NCI-H1930 (cell line): ENCODE results near the gene POLD1.
A peak's percentile ranks its signal among the peaks of the same experiment; 100 is the strongest.
"Not testable (repeated sequence)": the region's sequence is repeated elsewhere in the genome, so short reads cannot be mapped to it uniquely, and the experiment has no call there.

Source experiments
- DNase-seq, 2 experiments: peaks; one replicate each; lab custom pipeline; 2025; lab: John Stamatoyannopoulos, UW

The POLD1 gene

DNA sequence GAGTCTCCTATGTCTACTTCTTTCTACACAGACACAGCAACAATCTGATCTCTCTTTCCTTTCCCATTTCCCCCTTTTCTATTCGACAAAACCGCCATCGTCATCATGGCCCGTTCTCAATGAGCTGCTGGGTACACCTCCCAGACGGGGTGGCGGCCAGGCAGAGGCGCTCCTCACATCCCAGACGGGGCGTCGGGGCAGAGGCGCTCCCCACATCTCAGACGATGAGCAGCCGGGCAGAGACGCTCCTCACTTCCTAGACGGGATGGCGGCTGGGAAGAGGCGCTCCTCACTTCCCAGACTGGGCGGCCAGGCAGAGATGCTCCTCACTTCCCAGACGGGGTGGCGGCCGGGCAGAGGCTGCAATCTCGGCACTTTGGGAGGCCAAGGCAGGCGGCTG is 6.8 kb downstream of the POLD1 start:
- not testable (repeated sequence) for DNase-seq

GRCh38 chr19:50392759-50393158 is 8.6 kb downstream of the POLD1 start:
- no peak for DNase-seq

DNA sequence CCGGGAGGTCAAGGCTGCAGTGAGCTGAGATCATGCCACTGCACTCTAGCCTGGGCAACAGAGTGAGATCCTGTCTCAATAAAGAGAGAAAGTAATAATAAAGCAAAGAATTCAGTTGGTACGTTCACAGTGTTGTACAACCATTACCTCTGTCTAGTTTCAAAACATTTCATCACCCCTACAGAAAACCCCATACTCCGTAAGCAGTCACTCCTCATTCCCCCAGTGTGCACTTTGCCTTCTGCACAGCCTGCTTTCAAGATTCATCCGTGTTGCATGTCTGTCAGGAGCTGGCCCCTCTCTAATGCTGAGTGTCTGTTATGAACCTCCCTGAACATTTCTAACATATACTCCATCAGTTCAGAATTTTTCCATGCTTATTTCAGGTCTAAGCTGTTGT is 9.4 kb downstream of the POLD1 start:
- DNase-seq = no peak

DNA sequence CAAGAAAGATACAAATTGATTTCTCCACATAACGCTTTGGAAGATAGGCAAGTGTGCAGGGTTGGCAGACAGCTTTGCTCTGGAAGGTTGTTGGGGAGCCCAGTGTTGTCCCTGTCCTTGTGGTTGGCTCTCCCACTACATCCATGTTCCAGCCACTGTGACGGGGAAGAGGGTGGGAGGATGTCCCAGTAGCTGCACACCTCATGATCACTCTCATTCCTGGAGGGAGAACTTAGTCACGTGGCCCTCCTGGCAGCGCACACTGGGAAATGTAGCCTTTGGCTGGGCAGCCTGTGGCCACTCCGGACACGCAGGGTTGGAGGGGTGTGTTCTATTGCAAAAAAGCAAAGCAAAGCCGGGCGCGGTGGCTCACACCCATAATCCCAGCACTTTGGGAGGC is 9.9 kb downstream of the POLD1 start:
- DNase-seq = no peak

DNA sequence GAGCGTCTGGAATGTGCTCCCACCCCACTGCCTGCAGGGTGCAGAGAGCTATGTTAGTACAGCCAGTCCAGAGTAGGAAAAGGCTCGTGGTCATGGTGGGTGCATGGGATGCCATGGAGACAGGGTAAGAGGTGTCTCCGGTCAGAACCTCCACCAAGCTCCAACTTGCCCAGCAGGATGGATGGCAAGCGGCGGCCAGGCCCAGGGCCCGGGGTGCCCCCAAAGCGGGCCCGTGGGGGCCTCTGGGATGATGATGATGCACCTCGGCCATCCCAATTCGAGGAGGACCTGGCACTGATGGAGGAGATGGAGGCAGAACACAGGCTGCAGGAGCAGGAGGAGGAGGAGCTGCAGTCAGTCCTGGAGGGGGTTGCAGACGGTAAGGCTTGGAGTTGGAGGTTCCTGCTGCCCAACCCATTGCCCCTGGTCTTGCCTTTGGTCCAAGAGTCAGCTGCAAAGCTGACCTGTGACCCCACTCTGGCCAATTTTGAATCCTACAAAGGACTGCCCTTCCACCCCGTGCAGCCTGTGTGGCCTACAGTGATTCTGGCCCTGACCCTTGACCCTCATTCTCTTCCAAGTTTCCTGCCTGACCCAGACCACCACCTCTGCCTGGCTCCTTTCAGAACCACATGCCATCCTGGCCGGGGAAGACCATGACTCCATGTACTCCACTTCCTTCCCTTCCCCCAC is 14.7 kb downstream of the POLD1 start:
- DNase-seq = no peak

DNA sequence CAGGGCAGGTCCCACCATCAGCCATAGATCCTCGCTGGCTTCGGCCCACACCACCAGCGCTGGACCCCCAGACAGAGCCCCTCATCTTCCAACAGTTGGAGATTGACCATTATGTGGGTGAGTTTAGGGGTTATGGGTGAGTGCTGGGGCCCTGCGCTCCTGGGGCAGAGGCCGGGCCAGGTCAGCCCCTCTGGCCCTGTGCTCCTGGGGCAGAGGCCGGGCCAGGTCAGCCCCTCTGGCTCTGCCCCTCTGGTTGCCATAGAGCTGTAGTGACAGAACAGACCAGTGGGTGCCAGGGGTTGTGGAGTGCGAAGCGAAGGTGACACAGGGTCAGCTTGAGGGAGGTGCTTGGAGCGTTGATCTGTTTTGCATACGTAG is 15.2 kb downstream of the POLD1 start:
- no peak for DNase-seq

DNA sequence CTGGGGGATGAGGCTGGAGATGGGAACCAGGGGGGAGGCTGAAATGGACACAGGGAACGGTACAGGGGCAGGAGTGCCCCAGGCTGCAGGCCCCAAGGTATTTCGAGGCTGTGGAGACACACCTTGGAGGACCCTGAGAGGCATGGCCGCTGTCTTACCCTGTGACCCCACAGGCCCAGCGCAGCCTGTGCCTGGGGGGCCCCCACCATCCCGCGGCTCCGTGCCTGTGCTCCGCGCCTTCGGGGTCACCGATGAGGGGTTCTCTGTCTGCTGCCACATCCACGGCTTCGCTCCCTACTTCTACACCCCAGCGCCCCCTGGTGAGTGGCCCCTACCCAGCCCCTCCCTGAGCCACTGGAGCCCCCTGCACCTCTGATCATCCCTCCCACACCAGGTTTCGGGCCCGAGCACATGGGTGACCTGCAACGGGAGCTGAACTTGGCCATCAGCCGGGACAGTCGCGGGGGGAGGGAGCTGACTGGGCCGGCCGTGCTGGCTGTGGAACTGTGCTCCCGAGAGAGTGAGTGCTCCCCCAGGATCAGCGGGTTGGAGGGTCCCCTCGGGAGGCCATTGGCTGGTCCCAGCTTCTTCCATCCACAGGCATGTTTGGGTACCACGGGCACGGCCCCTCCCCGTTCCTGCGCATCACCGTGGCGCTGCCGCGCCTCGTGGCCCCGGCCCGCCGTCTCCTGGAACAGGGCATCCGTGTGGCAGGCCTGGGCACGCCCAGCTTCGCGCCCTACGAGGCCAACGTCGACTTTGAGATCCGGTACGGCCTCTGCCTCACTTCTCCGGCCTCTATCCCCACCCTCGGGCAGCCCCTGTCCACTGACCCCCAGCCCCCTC is 17.7 kb downstream of the POLD1 start:
- DNase-seq = no peak

- DNase-seq = no peak
Measured at GRCh38 chr19:50402544-50403301, 18.6 kb downstream of the POLD1 start.

DNA sequence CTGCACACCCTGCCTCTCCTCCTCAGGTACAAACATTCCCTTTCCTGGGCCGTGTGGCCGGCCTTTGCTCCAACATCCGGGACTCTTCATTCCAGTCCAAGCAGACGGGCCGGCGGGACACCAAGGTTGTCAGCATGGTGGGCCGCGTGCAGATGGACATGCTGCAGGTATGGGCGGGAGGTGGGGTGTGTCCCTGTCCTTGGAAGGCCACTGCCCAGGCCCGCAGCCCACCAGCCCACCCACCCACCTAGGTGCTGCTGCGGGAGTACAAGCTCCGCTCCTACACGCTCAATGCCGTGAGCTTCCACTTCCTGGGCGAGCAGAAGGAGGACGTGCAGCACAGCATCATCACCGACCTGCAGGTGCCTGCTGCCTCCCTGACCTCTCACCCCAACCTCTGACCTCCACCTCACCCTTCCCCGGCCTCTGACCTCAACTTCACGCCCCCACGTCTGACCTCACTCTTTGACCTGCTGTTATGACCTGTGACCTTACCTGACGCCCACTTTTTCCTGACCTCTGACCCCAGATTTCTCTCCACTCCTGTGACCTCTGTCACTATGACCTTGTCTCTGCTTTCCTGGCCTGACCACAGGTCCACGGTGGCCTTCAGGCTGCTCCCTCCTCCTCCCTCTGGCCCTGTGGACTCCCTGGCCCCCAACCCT is 22.1 kb downstream of the POLD1 start:
- DNase-seq = no peak

DNA sequence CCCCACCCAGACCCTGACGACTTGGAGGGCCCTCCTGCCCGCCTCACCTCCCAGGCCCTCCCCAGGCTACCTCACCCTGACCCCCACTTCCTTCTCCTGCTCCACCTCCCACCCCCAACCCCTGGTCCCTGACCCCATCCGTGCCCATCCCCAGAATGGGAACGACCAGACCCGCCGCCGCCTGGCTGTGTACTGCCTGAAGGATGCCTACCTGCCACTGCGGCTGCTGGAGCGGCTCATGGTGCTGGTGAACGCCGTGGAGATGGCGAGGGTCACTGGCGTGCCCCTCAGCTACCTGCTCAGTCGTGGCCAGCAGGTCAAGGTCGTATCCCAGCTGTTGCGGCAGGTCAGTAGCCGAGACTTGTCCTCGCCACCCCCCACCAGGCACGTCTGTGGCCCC is 22.7 kb downstream of the POLD1 start:
- DNase-seq = no peak

DNA sequence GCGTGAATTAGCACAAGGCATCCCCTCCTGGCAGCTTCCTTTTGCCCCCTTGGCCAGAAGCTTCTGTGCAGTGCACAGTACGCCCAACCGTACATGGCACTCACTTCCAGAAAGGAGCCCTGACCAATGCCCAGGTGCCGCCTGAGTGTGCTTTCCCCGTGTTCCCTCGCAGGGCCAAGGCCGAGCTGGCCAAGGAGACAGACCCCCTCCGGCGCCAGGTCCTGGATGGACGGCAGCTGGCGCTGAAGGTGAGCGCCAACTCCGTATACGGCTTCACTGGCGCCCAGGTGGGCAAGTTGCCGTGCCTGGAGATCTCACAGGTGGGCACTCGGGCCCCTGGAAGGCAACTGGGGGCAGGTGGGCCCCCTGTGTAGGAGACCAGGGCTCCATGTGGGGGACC is 25.2 kb downstream of the POLD1 start:
- DNase-seq = no peak

DNA sequence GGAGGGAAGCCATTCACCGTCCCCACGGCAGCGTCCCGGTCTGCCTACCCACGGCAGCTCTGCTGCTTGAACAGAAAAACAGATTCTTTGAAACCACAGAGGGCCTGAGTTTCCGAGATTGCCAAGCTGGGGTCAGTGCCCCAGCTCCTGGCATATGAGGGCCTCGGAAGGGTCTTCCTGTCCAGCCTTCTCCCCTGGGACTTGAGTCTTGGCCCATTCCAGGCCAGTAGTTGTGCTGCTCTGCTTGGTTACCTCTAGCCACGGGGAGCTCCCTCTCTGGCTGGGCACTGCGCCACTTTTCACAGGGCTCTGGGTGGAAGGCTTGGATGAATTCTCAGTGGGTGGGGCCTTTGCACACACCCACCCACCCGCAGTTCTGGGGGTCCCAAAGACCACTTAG is 26.0 kb downstream of the POLD1 start:
- DNase-seq = no peak

GRCh38 chr19:50412419-50412818 is 28.3 kb downstream of the POLD1 start:
- DNase-seq = no peak

DNA sequence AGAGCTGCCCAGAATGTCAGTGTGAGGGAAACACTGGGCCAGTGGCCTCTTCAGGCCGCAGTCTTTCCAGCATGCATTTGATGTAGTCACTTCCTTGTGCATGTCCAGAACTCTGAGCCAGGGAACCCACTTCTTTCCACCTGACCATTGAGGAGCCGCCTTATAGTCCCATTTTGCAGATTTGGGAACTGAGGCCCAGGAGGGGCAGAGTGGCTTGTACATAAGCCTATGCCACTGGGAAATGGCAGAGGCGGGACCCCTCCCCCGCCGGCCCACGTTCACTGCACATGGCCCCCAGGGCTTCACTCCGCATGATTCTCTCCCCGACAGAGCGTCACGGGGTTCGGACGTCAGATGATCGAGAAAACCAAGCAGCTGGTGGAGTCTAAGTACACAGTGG is 28.9 kb downstream of the POLD1 start:
- no peak for DNase-seq

DNA sequence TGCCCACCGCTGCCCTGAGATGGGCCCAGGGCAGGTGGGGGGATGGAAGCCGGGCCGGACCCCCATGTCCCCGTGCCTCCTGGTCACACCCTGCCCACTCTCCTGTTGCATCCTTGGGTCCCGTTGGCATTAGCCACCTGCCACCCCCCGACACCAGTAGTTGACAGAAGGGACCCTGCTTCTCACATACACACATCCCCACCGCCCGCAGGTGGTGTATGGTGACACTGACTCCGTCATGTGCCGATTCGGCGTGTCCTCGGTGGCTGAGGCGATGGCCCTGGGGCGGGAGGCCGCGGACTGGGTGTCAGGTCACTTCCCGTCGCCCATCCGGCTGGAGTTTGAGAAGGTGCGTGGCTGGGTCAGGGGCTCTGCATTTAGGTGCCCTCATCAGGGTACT is 29.4 kb downstream of the POLD1 start:
- DNase-seq = no peak

DNA sequence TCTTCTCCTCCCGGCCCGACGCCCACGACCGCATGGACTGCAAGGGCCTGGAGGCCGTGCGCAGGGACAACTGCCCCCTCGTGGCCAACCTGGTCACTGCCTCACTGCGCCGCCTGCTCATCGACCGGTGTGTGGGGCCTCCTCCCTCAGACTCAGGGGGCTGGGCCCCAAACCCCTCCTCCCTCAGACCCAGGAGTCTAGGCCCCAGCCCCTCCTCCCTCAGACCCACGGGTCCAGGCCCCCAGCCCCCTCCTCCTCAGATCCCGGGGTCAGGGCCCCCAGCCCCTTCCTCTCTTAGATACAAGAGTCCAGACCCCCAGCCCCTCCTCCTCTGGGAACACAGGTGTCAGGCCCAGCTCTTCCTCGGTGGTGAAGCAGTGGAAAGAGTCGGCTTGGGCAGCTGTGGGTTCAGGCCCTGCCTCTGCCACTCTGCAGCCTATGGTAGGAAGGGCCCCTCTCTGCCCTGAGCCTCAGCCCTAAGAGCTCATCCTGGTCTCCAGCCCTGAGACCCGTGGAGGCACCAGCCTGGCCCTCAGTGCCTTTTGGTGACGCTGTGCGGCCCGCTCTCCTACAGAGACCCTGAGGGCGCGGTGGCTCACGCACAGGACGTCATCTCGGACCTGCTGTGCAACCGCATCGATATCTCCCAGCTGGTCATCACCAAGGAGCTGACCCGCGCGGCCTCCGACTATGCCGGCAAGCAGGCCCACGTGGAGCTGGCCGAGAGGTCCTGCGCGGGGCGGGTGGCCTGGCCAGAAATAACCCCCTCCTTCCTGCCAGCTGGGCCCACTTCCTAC is 30.9 kb downstream of the POLD1 start:
- DNase-seq = peak in 1 of 2 experiments; percentile 36

DNA sequence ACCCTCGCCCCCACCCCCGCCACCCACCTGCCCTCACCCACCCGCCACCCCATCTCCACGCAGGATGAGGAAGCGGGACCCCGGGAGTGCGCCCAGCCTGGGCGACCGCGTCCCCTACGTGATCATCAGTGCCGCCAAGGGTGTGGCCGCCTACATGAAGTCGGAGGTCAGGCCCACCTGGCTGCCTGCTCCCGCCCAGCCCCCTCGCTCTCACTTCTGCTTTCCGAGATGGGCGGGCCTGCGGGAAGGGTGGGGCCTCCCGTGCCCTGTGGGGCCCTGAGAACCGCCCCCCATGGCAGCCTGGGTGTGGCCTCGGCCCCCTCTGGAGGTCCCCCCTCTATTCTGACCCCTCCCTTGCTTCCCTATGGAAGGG is 31.5 kb downstream of the POLD1 start:
- DNase-seq = no peak

DNA sequence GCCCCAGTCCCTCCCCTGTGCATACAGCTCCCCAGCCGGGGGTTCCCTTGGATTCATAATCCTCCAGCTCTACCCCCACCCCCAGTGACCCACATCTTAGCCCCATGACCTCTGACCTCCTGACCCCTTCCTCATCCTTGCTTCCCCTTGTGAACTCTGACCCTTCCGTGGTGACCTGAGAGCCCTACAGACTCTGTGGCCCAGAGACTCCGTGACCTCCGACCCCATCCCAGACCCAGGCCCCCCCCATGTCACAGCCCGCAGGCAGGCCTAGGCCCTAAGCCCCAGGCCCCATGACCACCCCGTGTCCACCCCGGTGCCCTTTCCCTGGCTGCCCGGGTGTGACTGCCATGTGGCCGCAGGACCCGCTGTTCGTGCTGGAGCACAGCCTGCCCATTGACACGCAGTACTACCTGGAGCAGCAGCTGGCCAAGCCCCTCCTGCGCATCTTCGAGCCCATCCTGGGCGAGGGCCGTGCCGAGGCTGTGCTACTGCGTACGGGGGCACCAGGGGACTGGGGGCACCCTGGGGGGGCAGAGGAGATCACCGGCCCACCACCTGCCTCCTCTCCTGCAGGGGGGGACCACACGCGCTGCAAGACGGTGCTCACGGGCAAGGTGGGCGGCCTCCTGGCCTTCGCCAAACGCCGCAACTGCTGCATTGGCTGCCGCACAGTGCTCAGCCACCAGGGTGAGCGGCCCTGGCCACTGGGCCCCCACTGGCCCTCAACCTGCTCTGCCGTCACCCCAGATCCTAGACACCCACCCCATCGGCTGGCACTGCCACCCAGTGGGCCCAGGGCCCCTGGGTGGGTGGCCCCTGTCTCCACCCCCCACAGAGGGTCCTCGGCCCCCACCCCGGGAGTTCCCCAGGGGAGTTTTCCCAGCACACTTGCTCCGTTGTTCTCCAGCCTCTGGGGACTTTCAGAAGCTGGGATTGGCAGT is 32.2 kb downstream of the POLD1 start:
- no peak for DNase-seq

- DNase-seq = no peak
Measured at GRCh38 chr19:50417111-50418081, 33.2 kb downstream of the POLD1 start.
